GM13976 (cell line): ENCODE data around the gene NEB.

Source experiments
- DNase-seq: peaks from one replicate; pipeline ENCODE4 v3.0.0; 2012; ENCODE audit warnings: low spot score
- in situ Hi-C: fragments of 300-500 bp; cut with MboI; formaldehyde crosslinking; loops from one replicate; pipeline ENCODE4 v1.12.0; 2022; ENCODE audit warnings: low sequenced_read_pairs, mixed read lengths, inconsistent platforms; ENCODE audit not compliant: unreplicated experiment
- TF ChIP-seq, protein P1 (sequence below): IDR thresholded peaks from 2 replicates; pipeline ENCODE4 v1.5.1; 2012; ENCODE audit warnings: borderline replicate concordance, mild to moderate bottlenecking; ENCODE audit not compliant: insufficient read depth; ENCODE audit errors: extremely low read depth, missing control alignments, control extremely low read depth

The NEB gene

GRCh38 chr2:151682459-151683003 is 51.7 kb downstream of the NEB start:
- TF ChIP-seq, protein P1, sequence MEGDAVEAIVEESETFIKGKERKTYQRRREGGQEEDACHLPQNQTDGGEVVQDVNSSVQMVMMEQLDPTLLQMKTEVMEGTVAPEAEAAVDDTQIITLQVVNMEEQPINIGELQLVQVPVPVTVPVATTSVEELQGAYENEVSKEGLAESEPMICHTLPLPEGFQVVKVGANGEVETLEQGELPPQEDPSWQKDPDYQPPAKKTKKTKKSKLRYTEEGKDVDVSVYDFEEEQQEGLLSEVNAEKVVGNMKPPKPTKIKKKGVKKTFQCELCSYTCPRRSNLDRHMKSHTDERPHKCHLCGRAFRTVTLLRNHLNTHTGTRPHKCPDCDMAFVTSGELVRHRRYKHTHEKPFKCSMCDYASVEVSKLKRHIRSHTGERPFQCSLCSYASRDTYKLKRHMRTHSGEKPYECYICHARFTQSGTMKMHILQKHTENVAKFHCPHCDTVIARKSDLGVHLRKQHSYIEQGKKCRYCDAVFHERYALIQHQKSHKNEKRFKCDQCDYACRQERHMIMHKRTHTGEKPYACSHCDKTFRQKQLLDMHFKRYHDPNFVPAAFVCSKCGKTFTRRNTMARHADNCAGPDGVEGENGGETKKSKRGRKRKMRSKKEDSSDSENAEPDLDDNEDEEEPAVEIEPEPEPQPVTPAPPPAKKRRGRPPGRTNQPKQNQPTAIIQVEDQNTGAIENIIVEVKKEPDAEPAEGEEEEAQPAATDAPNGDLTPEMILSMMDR, result no peak
- in situ Hi-C loops, result no loop called here

DNA sequence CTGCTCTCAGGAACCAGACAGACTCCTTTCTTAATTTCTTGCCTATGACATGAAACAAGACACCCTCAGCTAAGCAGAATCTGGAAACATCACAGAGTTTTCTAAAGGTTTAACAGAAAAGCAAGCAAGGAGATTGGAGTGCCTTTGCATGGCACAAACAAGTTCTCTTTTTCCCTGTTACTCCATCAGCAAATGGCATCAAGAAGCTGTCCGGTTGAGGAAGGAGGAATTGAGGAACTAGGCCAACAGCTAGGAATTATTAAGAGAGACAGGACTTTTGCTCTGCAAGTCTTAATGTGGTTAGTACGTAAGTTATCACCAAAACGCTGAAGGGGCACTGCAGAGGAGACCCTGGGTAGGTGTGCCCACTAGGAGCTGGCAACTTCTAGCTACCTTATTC is 53.2 kb downstream of the NEB start:
- no peak for DNase-seq
- TF ChIP-seq, protein P1, result no peak
- in situ Hi-C loops, result no loop called here

More at GRCh38 chr2:151682459-151683003, 51.7 kb downstream of the NEB start:
- DNase-seq, result no peak

DNA sequence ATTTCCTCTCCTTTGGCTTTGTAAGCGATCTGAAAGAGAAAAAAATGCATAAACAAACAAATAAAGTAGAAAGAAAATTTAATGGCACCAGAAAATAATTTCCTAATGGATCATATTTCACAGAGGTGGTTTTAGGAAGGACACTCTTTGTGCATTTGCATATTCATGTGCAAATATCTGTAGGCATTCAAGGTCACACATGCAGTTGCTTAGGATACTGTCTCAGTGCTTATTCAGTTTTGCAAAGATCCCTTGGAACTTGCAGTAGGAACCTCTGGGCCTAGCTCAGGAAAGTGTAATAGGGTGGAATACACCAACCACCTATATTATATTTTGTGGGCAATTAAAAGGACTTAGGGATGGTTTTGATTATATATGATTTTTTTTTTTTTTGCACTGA is 54.3 kb downstream of the NEB start:
- no peak for DNase-seq
- TF ChIP-seq, protein P1, result no peak
- in situ Hi-C loops, result no loop called here

DNA sequence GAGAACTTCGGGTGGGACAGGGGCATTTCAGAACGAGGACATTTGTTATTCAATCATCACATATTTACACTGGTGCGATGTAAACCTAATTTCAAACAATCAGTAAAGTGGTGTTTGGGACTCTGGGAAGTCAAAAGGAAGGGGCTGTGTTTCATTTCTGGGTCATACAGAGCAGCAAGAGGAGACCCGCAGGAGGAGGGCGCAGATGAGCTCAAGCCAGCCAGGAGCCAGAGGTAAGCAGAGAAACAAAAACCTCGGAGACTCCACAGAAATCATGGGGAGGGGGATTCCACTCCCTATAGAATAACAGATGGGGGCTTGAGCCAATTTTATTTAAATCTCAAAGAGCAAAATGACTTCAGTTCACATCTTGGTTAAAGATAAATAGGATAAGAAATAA is 55.4 kb downstream of the NEB start:
- DNase-seq, result no peak
- TF ChIP-seq, protein P1, result no peak
- in situ Hi-C loops, result no loop called here

GRCh38 chr2:151673016-151673415 is 61.3 kb downstream of the NEB start:
- TF ChIP-seq, protein P1, result no peak
- in situ Hi-C loops, result no loop called here

DNA sequence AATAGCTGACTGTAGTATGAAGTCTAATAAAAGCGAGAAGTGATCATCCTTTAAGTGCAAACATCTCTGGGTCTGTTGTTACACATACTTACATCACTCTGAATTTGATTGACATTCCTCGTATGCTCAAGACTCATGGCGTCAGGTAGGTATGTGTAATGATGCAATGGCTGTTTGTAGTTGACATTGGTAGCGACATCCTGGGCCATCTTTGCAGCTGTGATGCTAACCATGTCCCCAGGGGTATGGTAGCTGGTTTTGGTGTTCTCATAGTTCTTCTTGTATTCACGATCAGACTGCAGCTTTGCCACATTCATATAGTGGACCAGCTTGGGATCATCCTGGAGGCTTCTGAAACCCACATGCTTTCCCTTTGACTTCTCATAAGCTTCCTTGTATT is 62.0 kb downstream of the NEB start:
- DNase-seq, result no peak
- in situ Hi-C loops, result no loop called here
- TF ChIP-seq, protein P1, result no peak

More at GRCh38 chr2:151673016-151673415, 61.3 kb downstream of the NEB start:
- DNase-seq, result no peak
